Measurements from ENCODE around the gene GAGE12J.

- TF ChIP-seq POLR2A (IDR thresholded peaks at IDR 0.05): no peak
- TF ChIP-seq, protein P1, sequence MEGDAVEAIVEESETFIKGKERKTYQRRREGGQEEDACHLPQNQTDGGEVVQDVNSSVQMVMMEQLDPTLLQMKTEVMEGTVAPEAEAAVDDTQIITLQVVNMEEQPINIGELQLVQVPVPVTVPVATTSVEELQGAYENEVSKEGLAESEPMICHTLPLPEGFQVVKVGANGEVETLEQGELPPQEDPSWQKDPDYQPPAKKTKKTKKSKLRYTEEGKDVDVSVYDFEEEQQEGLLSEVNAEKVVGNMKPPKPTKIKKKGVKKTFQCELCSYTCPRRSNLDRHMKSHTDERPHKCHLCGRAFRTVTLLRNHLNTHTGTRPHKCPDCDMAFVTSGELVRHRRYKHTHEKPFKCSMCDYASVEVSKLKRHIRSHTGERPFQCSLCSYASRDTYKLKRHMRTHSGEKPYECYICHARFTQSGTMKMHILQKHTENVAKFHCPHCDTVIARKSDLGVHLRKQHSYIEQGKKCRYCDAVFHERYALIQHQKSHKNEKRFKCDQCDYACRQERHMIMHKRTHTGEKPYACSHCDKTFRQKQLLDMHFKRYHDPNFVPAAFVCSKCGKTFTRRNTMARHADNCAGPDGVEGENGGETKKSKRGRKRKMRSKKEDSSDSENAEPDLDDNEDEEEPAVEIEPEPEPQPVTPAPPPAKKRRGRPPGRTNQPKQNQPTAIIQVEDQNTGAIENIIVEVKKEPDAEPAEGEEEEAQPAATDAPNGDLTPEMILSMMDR (IDR thresholded peaks at IDR 0.05): no peak
Measured at GRCh38 chrX:49278081-49278480, 43.8 kb upstream of the GAGE12J start.

All from ovary (tissue), 3 donors.